ENCODE measurements around the gene AHSA1.
A peak's percentile ranks its signal among the peaks of the same experiment; 100 is the strongest.

AHSA1 gene

GRCh38 chr14:77459072-77459723 lies 1.3 kb downstream of the AHSA1 start:
- TF ChIP-seq FOXP2 (optimal IDR thresholded peaks at IDR 0.05; ENCODE audit: borderline replicate concordance, extremely low read depth, extremely low read length, insufficient read depth) (no peak), TAF1 (IDR thresholded peaks at IDR 0.05; ENCODE audit: borderline replicate concordance, insufficient read depth, low read length) (no peak), SIN3A (IDR thresholded peaks at IDR 0.05; ENCODE audit: borderline replicate concordance, insufficient read depth, low read length) (no peak), POLR2AphosphoS5 (IDR thresholded peaks at IDR 0.05; ENCODE audit: low read depth, low read length) (no peak)

- TF ChIP-seq, protein P1, sequence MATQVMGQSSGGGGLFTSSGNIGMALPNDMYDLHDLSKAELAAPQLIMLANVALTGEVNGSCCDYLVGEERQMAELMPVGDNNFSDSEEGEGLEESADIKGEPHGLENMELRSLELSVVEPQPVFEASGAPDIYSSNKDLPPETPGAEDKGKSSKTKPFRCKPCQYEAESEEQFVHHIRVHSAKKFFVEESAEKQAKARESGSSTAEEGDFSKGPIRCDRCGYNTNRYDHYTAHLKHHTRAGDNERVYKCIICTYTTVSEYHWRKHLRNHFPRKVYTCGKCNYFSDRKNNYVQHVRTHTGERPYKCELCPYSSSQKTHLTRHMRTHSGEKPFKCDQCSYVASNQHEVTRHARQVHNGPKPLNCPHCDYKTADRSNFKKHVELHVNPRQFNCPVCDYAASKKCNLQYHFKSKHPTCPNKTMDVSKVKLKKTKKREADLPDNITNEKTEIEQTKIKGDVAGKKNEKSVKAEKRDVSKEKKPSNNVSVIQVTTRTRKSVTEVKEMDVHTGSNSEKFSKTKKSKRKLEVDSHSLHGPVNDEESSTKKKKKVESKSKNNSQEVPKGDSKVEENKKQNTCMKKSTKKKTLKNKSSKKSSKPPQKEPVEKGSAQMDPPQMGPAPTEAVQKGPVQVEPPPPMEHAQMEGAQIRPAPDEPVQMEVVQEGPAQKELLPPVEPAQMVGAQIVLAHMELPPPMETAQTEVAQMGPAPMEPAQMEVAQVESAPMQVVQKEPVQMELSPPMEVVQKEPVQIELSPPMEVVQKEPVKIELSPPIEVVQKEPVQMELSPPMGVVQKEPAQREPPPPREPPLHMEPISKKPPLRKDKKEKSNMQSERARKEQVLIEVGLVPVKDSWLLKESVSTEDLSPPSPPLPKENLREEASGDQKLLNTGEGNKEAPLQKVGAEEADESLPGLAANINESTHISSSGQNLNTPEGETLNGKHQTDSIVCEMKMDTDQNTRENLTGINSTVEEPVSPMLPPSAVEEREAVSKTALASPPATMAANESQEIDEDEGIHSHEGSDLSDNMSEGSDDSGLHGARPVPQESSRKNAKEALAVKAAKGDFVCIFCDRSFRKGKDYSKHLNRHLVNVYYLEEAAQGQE (IDR thresholded peaks at IDR 0.05; ENCODE audit: insufficient read depth in 1 of 2, low read depth in 2 of 2, low read length in 2 of 2): no peak
- TF ChIP-seq FOXP2 (optimal IDR thresholded peaks at IDR 0.05; ENCODE audit: borderline replicate concordance, extremely low read depth, extremely low read length, insufficient read depth): no peak
Measured at GRCh38 chr14:77467801-77468200, 9.9 kb downstream of the AHSA1 start.

- TF ChIP-seq, protein P1 (IDR thresholded peaks at IDR 0.05; ENCODE audit: insufficient read depth in 1 of 2, low read depth in 2 of 2, low read length in 2 of 2): no peak
- TF ChIP-seq SIN3A (IDR thresholded peaks at IDR 0.05; ENCODE audit: borderline replicate concordance, insufficient read depth, low read length): no peak
- no peak for TF ChIP-seq TAF1 (IDR thresholded peaks at IDR 0.05; ENCODE audit: borderline replicate concordance, insufficient read depth, low read length)
- no peak for TF ChIP-seq POLR2AphosphoS5 (IDR thresholded peaks at IDR 0.05; ENCODE audit: low read depth, low read length)
- TF ChIP-seq FOXP2 (optimal IDR thresholded peaks at IDR 0.05; ENCODE audit: borderline replicate concordance, extremely low read depth, extremely low read length, insufficient read depth): no peak
Measured at GRCh38 chr14:77469067-77469505, 11.2 kb downstream of the AHSA1 start.

GRCh38 chr14:77469539-77469938 lies 11.6 kb downstream of the AHSA1 start:
- TF ChIP-seq SIN3A (IDR thresholded peaks at IDR 0.05; ENCODE audit: borderline replicate concordance, insufficient read depth, low read length): no peak
- 0 out of 2 replicates have a peak, but pooled peaks have one; percentile 4 for TF ChIP-seq POLR2AphosphoS5 (IDR thresholded peaks at IDR 0.05; ENCODE audit: low read depth, low read length)

GRCh38 chr14:77470224-77470870 lies 12.5 kb downstream of the AHSA1 start:
- TF ChIP-seq TAF1 (IDR thresholded peaks at IDR 0.05; ENCODE audit: borderline replicate concordance, insufficient read depth, low read length): no peak
- TF ChIP-seq POLR2AphosphoS5 (IDR thresholded peaks at IDR 0.05; ENCODE audit: low read depth, low read length): no peak; the same call in 1 of the 2 replicates
- no peak for TF ChIP-seq SIN3A (IDR thresholded peaks at IDR 0.05; ENCODE audit: borderline replicate concordance, insufficient read depth, low read length)
- no peak for TF ChIP-seq FOXP2 (optimal IDR thresholded peaks at IDR 0.05; ENCODE audit: borderline replicate concordance, extremely low read depth, extremely low read length, insufficient read depth)
- TF ChIP-seq, protein P1 (IDR thresholded peaks at IDR 0.05; ENCODE audit: insufficient read depth in 1 of 2, low read depth in 2 of 2, low read length in 2 of 2): no peak

- TF ChIP-seq TAF1 (IDR thresholded peaks at IDR 0.05; ENCODE audit: borderline replicate concordance, insufficient read depth, low read length): no peak
Measured at GRCh38 chr14:77473921-77474320, 16.0 kb downstream of the AHSA1 start.
